HFF-Myc (cell line): ENCODE results near the gene ZMYM4.

Experiments
- DNase-seq: peaks from one replicate; pipeline ENCODE4 v3.0.0-alpha.2; 2011; ENCODE audit warnings: low read depth; ENCODE audit errors: extremely low read depth
- H3K4me3 ChIP-seq: replicated peaks from 2 replicates; pipeline ENCODE4 v1.5.1; 2011; ENCODE audit warnings: low read depth, mild to moderate bottlenecking, control low read depth, low read length
- CTCF ChIP-seq: IDR thresholded peaks from 2 replicates; pipeline ENCODE4 v1.5.1; 2012; ENCODE audit warnings: mild to moderate bottlenecking, low read depth, low read length, control low read depth; ENCODE audit errors: missing control alignments

Gene ZMYM4

DNA sequence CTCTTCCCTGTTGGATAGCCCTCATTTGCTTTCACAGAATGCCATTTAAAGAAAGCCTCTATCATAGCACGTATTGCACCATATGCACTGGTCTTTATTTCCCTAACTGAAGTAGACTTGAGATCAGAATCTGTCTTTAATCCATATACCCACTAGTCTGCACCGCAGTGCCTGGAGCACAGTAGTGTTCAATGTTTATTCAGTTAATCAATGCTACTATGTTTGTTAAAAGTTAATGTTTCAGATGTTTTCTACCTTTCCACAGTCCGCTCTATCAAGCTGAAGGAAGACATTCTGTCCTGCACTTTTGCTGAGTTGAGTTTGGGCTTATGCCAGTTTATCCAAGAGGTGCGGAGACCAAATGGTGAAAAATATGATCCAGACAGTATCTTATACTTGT lies 139.2 kb downstream of the ZMYM4 start:
- TF ChIP-seq CTCF: no peak
- H3K4me3 ChIP-seq: no peak overlapping the region
- DNase-seq: no peak

DNA sequence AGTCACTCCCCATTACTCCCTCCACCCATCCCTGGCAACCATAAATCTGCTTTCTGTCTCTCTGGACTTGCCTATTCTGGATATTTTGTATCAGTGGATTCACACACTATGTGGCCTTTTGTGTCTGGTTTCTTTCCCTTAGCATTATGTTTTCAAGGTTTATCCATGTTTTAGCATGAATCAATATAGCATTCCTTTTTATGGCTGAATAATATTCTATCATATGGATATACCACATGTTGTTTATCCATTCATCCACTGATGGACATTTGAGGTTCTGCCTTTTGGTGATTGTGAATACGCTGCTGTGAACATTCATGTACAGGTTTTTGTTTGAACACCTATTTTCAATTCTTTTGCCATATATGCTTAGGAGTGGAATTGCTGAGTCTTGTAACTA lies 140.4 kb downstream of the ZMYM4 start:
- H3K4me3 ChIP-seq: no peak overlapping the region
- TF ChIP-seq CTCF: no peak
- DNase-seq: no peak

GRCh38 chr1:35426097-35426586 lies 157.6 kb downstream of the ZMYM4 start:
- no peak for DNase-seq
- H3K4me3 ChIP-seq: no peak overlapping the region
- TF ChIP-seq CTCF: no peak

- no peak for TF ChIP-seq CTCF
- DNase-seq: no peak
- H3K4me3 ChIP-seq: no peak overlapping the region
Observed at GRCh38 chr1:35428360-35428759, 159.9 kb downstream of the ZMYM4 start.

- no peak for TF ChIP-seq CTCF
- no peak for DNase-seq
- H3K4me3 ChIP-seq: no peak overlapping the region
Observed at GRCh38 chr1:35430762-35431161, 162.3 kb downstream of the ZMYM4 start.

DNA sequence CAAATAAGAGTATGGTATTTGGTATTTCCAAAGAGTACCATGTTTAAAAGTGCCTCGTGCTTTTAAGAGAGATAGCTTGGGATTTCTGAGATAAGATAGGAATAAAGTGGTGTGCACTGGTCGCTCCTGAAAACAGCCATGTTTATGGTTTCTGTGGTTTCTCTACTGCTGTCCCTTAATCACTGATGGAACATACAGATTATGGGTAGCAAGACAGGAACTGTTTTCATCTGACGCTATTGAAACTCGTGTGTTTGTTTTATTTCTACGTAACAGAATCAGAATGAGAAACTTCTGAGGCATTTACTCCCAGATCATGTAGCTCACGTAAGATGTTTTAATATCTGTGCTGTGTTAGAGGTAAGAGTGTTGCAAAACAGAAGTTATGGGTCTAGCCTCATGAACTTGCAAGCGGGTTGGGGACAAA lies 162.7 kb downstream of the ZMYM4 start:
- TF ChIP-seq CTCF: no peak
- H3K4me3 ChIP-seq: no peak overlapping the region
- DNase-seq: no peak

- no peak overlapping the region for H3K4me3 ChIP-seq
- no peak for TF ChIP-seq CTCF
- DNase-seq: no peak
Observed at GRCh38 chr1:35432231-35432630, 163.7 kb downstream of the ZMYM4 start.
